Astrocyte of the cerebellum (primary cell): Measurements from ENCODE around the gene RAB11FIP2.

Source experiments
- DNase-seq: peaks from one replicate; pipeline ENCODE4 v3.0.0-alpha.2; 2011; ENCODE audit warnings: low read depth
- H3K4me3 ChIP-seq: 2 replicates; pipeline ENCODE4 v1.5.1; 2011; ENCODE audit warnings: mild to moderate bottlenecking, low read depth, low read length, moderate library complexity
- in situ Hi-C: cut with HindIII; loops from 2 replicates; pipeline ENCODE4 v1.10.0; 2017; ENCODE audit warnings: low sequenced_read_pairs
- TF ChIP-seq, protein P1 (sequence below): IDR thresholded peaks from 2 replicates; pipeline ENCODE4 v1.5.1; 2012; ENCODE audit warnings: low read length, low read depth, moderate library complexity, mild to moderate bottlenecking; ENCODE audit errors: missing control alignments

The RAB11FIP2 gene

DNA sequence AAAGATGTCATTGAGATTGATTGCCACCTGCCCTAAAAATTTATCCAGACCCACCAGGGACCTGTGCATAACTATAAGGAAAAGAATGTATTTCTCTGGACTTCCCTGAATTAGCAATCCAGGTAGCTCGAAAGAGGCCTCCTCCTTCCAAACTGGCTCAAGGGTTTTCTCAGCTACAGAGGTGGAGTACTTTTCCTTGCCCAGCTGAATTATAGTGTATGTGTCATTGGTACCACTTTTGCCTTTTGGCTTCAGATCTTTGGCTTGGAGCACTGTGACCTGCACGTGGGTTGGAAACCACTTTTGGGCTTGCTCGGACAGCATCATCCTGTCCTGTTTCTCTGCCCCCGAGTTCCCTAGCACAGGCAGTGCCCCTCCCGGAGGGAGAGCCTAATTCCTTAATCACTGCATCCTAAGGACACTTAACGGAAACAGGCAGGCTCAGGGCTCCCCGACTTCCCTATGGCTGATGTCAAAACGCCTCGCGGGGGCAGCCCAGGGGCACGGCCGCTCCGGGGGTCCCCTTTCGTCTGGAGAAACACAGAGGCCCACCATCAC lies 825 bp downstream of the RAB11FIP2 start:
- no peak for DNase-seq
- peak overlapping the region; percentile 63 for H3K4me3 ChIP-seq
- in situ Hi-C loops = no loop called here
- TF ChIP-seq, protein P1, sequence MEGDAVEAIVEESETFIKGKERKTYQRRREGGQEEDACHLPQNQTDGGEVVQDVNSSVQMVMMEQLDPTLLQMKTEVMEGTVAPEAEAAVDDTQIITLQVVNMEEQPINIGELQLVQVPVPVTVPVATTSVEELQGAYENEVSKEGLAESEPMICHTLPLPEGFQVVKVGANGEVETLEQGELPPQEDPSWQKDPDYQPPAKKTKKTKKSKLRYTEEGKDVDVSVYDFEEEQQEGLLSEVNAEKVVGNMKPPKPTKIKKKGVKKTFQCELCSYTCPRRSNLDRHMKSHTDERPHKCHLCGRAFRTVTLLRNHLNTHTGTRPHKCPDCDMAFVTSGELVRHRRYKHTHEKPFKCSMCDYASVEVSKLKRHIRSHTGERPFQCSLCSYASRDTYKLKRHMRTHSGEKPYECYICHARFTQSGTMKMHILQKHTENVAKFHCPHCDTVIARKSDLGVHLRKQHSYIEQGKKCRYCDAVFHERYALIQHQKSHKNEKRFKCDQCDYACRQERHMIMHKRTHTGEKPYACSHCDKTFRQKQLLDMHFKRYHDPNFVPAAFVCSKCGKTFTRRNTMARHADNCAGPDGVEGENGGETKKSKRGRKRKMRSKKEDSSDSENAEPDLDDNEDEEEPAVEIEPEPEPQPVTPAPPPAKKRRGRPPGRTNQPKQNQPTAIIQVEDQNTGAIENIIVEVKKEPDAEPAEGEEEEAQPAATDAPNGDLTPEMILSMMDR = no peak

DNA sequence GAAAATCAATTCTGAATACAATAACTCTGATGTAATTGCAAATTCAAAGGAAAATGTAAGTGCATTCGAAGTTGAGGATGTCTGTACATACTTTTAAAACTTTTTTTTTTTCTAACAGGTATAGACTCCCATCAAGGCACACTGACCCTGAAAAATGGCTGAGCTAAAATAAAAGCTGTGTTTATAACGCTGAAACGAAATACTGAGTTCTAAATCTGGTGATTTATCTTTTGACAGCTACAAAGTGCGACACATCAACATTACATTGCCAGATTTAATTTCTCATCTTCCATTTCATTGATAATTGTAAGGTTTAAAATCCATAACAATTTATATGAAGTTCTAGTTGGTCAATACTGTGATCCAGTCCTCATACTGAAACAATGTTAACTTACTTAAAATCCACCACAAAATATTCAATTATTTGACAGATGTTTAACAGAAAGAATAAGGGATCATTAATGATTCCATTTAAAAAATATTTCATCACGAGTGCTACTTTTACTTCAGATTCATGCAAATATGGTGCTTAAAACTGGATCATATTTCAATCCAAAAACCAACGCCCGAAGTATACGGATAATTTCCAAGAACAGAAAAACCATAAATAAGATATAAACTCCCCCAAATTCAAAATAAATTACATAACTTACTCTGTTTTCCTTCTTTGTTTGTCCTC lies 1.4 kb downstream of the RAB11FIP2 start:
- TF ChIP-seq, protein P1 = no peak
- peak overlapping the region; percentile 63 for H3K4me3 ChIP-seq
- in situ Hi-C loops = no loop called here
- no peak for DNase-seq

DNA sequence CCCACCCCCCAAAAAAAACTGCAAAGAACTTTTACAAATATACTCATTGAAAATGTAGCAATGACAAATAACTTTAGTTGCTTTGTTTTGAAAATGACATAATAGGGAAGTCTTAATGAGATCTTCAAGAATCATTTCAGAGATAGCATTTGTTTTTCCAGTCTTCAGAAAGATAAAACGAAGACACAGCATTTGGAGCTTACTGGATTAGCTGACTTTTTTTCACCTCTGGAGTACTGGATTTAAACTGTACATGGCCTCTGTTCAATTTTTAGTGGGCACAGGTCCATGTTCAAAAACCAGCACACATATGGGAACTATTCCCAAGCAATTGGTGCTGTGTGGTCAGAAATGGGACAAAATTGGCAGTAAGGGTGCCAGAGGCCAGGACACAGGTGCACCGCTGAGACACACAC lies 3.9 kb downstream of the RAB11FIP2 start:
- DNase-seq = no peak
- H3K4me3 ChIP-seq = no peak overlapping the region
- TF ChIP-seq, protein P1 = no peak
- in situ Hi-C loops = no loop called here

DNA sequence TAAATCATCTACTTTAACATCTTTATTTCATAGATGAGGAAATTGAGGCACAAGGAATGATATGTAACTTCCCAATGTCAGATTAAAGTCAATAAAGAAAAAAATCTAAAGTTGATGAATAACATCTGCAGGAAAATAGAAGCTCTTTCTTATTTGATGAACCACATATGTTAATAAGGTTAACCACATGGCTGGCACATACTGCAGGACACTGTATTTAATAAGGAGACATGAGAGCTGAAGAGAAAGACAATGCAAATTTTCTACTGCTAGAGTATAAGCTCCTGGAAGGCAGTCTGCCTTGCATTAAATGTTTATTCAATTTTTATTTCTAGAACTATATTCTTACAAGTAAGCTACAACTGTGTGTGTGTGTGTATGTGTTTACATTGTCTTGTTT lies 4.4 kb downstream of the RAB11FIP2 start:
- H3K4me3 ChIP-seq = no peak overlapping the region
- in situ Hi-C loops = no loop called here
- no peak for DNase-seq
- TF ChIP-seq, protein P1 = no peak

DNA sequence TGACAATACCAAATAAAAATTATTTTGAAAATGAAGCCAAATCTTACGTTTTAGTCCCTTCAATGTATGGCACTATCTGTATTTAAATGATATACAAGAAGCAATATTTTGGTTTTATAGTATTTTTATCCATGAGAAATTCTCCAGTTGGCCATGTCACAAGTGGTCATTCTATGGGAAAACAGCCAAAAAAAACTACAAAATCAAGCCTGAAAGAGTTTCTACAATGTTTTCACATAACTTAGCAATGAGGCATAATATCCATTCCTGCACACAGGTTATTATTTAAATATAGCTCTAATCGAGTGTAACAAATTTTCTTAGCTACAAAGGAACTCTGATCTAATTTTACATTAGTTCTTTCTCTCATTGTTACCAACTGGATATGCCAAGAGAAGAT lies 5.4 kb downstream of the RAB11FIP2 start:
- peak; percentile 72 for DNase-seq
- in situ Hi-C loops = no loop called here
- TF ChIP-seq, protein P1 = no peak
- H3K4me3 ChIP-seq = no peak overlapping the region

DNA sequence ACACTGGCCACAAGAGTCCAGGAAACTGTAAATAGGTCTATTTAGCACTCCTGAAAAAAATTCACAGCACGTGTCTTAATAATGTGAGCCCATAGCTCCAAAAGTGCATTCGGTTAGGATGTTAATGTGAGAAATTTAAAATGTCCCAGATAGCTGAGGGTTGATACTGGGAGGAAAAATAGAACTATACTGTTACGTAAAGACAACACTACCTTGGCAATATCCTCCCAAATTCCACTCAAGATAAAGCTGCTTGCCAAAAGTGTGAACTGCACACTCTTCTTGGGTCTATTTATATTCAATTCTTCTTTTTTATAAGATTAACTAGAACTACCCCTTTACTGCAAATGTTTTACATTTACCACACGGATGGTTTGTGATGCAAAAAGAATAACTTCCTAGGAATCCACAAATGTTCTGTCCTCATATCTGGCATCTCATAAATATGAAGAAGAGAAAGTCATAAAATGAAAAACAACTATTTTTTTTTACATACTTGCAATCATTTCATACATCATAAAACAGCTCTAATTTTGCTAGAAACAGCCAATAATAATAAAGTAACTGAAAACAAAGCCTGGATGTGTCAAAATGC lies 10.4 kb downstream of the RAB11FIP2 start:
- in situ Hi-C loops = loop anchor here (10.0 kb wide), 1 partner anchor 298 kb away; no protein-coding TSS in a partner anchor
- DNase-seq = no peak
- H3K4me3 ChIP-seq = no peak overlapping the region
- TF ChIP-seq, protein P1 = no peak
